NOMO-1 treated with dmso at 0.1 percent for 144 hours (cell line): ENCODE data around the gene MEN1.

Experiments used
- DNase-seq: peaks from one replicate; lab custom pipeline; 2025; ENCODE audit not compliant: unreplicated experiment; lab: John Stamatoyannopoulos, UW

The MEN1 gene

DNA sequence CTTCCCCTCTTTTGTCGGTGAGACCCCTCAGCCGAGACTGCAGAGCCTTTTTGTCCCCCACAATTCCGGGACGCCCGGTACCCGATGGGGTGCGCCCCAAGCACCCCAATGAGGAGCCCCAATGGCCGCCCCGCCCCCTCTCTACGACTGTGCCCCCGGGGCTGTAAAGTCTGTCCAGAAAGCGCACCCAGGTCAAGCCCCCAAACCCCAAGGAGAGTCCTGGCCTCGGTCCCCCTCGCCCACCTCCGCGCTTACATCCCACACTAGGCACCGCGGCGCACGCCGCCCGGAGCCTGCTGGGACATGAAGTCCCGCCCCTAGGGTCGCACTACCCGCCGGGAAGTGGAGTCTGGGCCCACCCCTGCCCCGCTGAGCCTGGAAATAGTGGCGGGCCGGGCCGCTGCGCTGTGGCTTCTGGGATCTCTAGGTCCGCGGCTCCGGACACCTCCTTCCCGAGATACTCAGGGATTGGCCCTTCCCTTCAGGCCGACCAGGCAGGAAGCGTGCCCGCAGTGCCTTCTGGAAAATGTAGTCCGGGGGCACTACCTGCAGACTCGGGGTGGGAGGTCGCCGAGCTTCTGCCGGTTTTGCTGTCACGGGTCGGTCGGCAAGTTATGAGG is at the start of gene MEN1:
Gene MEN1 (minus strand): TSS at position 281 of the 620 bp plus-strand sequence. CDS start 442 bp downstream, outside the sequence.
- peak; percentile 94 for DNase-seq

DNA sequence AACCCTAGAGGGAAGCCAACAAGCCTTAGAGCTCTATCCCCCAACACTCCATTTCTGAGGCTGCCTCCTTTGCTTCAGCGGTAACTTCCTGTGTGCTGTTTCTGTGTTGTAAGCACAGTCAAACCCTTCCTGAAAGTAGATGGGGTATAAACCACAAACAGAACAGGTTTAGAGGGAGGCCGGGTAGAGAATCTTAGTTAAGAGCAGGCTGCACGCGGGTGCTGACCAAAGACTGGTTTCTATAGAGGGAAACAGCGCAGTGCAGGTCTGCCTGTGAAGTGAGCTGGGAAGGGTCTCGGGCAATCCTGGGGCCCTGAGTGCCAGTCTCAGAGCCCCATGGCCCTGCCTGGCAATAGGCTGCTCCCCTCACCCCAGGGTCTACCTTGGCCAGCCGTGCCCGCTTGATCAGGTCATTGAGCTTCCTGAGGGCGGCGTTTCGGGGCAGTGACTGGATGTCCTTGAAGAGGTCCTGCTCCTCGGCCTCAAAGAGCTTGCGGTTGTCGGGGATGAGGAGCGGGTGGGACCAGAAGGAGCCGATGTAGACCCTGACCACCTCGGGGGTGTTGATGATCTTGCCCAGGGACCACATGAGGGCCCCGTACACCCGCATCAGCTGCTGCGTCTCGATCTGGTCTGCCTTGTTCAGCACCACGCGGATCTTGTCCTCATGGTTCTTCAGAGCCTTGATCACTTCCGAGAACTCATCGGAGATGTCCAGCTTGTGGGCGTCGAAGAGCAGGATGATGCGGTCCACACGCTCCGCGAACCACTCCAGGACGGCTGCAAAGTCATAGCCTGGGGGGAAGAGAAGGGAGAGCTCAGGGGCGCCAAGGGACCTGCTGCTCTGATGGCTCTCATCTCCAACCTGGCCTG is 49.4 kb upstream of the MEN1 start:
- peak; percentile 66 for DNase-seq

DNA sequence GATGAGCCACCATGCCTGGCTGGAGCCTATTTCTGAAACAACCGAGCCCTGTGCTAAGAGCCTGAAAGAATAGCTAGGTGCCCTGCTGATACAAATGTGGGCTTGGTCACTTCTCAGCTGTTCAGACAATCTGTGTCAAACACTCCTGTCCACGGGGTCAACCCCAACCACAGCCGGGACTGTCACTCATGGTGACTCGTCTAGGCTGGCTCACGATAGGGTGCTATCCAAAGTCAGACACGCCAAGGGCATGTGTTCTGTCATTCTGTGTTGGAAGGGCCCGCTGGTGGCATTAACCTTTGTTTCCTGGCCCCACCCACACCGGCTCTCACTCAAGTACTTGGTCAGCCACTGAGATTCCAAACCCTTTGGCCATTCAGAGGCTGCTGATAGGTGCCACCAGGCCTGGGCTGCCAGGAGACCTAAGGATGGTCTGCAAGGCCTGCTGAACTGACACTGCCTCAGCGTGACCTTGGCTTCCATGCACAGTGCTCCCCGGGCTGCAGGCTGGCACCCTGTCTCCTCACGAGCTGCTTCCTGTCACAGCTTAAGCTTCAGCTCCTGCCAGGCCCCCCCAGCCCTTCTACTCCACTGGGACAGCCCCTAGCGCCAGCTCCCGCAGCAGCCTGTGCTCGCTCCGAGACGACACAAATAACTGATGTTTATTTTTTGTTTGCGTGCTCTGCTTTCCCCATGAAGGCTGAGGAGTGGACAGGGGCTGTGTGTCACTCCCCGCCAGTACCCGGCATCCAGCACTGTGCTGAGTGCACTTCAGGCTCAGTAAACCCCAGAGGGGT is 48.3 kb upstream of the MEN1 start:
- no peak for DNase-seq

- no peak for DNase-seq
These were observed 47.1 kb upstream of the MEN1 start for GRCh38 chr11:64857485-64857884.

DNA sequence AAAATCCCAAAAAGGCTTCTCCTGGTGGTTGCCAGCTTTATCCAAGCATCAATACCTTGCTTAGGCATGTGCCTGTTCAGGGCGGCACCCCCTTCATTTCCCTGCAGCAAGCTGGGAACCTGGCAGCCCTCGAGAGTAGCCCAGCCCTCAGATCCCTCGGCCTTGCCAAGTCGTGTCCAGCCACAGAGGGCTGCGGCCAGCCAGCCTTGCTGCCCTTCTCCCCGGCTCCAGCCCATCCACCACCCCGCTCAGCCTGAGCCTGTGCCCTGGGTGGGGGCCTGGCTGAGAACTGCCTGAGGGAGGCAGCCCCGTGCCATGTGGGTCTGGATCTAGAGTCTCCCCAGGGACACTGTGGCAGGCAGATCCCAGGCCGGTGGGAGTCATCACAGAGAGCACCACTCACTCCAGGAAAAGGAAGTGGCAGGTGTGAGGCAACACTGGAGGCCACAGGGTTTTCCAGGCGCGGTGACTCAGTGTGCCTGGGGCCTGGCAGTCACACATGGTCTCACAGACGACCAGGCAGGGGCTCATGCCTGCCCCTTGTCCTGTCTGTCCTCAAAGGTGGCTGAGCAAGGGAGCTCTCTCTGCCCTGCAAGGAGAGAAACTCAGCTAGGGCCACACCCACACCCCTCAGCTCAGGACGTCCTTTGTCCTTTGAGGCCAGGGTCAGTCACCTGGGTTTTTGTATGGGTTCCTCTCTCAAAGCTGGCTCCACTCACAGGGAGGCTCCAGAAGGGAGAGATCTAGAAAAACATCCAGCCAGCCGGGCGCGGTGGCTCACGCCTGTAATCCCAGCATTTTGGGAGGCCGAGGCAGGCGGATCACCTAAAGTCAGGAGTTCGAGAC is 46.3 kb upstream of the MEN1 start:
- DNase-seq, result peak; percentile 47

DNA sequence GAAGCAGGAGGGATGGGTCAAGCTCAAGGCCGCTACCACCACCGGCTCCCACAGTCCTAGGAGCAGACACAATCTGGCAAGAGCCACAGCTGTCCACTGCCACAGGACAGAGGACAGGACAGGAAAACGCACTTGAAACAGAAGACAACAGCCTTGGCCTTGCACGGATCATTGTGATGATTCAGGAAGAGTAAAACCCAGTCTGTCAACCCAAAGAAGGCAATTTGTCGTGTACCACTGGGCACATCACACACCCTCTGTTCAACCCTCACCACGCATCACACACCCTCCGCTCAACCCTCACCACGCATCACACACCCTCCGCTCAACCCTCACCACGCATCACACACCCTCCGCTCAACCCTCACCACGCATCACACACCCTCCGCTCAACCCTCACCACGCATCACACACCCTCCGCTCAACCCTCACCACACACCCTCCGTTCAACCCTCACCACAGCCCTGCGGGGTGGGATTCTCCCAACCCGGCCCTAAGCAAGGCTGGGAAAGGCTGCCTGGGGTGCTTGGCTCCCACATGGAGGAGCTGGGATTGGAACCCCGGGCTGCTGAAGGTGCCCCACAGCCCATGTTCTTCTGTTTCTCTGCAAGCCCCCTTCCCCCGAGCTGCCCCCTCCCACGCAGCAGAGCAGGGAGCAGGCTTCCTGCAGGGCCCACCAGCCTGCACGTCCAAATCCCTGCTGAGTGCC is 45.4 kb upstream of the MEN1 start:
- DNase-seq, result no peak

GRCh38 chr11:64854534-64855502 is 44.5 kb upstream of the MEN1 start:
- DNase-seq, result no peak

DNA sequence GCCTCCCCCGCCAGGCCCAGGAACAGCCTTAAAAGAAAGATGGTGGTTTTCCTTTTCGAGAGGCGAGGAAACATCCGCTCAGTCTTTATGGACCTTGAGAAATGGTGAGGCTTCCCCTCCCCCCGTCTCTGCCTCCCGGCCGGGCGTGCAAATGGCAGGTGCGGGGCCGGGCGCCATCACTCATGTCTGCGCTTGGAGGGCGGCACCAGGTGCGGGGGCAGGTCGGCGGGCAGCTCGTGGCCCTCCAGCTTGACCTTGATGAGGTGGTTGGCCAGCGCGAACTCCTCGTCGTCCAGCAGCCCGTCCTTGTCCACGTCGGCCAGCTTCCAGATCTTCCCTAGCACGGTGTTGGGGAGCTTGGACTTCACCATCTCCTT is 43.8 kb upstream of the MEN1 start:
- DNase-seq, result no peak

- DNase-seq, result no peak
These were observed 43.4 kb upstream of the MEN1 start for GRCh38 chr11:64853709-64854108.

DNA sequence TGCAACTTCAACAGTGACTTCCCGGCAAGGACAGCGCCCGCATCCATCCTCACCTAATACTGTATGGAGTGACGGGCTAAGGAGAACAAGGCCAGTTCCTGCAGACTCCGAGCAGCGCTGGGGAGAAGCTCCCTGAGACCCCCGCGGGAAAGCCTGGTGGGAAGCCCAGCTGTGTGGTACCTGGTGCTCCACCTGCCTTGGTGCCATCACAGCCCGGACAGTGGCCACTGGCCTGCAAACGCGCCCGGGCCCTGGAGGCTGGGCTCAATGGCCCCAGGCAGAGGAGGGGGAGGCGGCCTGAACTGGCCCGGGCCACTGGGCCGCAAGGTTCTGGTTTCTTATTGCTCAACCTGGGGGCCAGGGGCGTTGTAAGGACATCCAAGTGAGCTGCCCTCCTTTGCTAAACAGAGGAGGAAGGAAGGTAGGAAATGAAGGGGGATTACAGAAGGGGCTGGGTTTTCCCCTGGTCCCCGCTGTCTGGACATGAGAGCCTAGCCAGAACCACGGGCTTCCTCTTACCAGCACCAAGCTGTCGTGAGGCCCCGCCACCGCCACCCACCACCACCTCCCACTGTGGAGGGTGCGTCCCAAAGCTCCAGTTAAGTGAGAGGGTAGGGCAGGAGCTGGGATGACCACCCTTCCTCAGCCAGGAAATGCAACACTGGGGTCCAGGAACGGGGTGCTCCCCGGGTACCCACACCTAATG is 42.6 kb upstream of the MEN1 start:
- no peak for DNase-seq

DNA sequence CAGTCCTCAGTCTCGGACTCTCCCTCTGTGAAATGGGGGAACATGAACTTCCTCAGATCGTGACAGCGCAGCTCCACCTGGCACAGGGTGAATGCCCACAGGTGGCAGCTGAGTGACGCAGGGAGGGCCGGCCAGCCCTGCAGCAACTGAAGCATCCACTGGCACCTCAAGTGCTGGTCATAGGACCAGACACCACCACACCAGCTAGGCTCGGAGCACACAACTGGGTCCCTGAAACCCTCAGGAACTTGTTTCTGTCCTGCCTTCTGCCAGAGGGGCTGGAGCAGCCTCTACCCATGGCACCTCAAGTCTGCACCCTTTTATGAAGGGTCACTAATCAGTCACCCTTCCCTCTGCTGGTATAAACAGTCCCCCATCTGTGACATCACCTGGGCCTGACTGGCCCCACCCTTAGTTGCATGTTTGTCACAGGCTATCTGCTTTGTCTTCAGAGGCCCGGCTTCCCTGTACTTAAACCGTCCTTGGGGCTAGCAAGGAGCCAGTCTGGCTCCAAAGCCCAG is 41.5 kb upstream of the MEN1 start:
- no peak for DNase-seq

DNA sequence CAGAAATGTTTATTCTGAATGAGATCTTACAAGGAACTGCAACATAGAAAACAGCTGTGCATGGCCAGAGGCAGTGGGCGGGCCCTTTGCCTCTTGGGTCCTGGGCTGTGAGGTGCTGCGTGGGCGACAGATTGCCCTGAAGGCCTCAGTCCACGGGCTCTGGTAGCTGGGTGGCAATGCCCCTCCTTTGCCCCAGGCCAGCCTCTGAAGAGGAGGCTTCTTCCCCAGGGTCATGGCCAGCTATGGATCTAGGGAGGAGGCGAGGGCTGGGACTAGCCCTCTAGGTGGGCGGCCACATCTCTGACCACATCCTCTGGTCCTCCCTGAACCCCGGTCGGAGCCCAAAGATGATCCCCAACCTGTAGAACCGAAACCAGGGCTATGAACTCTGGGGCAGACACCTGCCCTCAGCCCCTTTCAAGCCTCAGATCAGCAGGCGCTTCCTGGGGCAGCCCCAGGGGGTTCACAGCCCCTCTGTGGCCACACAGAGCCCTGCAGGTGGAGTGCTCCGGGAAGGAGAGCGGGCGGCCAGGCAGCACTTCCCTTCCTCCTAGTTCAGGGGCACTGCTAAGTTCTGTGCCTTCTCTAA is 40.7 kb upstream of the MEN1 start:
- no peak for DNase-seq

DNA sequence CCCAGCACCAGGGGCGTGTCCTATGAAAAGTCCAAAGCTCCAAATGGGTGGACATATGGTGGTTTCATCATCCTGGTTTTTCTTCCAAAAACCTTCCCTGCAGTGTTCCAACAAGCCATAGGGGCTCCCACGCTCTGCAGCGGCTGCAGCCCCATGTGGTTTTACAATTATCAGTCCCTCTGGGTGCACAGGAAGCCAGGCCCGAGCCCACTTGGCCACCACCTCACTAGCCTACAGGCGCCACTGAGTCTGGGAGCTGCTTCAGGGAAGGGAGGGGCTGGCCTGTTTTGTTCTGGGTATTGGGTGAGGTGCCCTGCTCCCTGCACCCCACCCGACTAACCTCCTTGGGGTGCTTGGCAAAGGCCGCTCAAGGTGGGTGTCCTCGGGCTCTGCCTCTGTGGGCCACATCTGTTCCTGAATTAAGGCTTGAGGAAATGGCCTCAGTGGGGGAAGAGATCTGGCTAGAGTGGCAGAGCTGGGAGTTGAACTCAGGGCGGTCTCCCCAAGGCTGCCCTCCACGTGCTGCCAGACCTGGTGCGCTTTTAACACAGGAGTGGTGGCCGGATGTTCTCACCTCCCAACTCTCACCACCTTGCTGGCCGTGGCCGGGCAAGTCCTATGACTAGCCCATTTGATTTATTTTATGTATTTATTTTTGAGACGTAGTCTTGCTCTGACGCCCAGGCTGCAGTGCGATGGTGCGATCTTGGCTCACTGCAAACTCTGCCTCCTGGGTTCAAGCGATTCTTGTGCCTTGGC is 39.4 kb upstream of the MEN1 start:
- DNase-seq, result no peak

- DNase-seq, result no peak
These were observed 38.7 kb upstream of the MEN1 start for GRCh38 chr11:64848826-64849597.

- DNase-seq, result no peak
These were observed 38.0 kb upstream of the MEN1 start for GRCh38 chr11:64848214-64848825.
